ENCODE measurements around the gene PIEZO1.

DNA sequence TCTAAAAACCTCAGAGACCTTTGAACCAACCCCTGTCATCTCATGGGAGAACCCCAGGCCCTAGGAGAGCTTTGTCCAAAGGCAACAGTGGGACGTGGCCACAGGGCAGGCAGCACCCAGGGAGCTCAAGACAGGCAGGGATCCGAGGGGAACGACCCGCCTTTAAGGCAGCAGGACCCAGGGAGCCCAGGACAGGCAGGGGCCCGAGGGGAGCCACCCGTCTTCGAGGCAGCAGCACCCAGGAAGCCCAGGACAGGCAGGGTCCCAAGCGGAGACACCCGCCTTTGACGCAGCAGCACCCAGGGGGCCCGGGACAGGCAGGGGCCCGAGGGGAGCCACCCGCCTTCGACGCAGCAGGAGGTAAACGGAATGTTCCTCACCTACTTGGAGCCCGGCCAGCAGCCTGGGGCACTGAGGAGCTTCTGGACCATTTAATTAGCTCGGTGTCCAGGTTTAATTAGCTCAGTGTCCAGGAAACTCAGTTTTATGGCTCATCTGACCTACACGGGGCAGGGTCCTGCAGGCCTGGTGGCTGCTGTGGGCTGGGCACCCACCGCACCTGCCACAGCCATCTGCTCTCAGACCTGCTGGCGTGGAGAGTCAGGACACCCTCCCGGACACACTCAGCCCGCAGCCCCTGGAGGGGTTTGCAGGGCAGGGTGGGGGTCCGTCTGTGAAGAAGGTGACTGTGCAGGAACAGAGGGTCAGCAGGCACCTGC lies 24.4 kb downstream of the PIEZO1 start:
- TF ChIP-seq, protein P1, sequence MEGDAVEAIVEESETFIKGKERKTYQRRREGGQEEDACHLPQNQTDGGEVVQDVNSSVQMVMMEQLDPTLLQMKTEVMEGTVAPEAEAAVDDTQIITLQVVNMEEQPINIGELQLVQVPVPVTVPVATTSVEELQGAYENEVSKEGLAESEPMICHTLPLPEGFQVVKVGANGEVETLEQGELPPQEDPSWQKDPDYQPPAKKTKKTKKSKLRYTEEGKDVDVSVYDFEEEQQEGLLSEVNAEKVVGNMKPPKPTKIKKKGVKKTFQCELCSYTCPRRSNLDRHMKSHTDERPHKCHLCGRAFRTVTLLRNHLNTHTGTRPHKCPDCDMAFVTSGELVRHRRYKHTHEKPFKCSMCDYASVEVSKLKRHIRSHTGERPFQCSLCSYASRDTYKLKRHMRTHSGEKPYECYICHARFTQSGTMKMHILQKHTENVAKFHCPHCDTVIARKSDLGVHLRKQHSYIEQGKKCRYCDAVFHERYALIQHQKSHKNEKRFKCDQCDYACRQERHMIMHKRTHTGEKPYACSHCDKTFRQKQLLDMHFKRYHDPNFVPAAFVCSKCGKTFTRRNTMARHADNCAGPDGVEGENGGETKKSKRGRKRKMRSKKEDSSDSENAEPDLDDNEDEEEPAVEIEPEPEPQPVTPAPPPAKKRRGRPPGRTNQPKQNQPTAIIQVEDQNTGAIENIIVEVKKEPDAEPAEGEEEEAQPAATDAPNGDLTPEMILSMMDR (IDR thresholded peaks at IDR 0.05) = no peak
- TF ChIP-seq POLR2A (IDR thresholded peaks at IDR 0.05) = no peak
